Measurements from ENCODE around the gene LIPI. TPM values are rescaled to one million over a fixed set of nuclear protein-coding genes. Genes with fewer than 3 reads are reported as not detected.

LIPI gene
- total RNA-seq, 1 donor from 2014 or later: not detected

DNA sequence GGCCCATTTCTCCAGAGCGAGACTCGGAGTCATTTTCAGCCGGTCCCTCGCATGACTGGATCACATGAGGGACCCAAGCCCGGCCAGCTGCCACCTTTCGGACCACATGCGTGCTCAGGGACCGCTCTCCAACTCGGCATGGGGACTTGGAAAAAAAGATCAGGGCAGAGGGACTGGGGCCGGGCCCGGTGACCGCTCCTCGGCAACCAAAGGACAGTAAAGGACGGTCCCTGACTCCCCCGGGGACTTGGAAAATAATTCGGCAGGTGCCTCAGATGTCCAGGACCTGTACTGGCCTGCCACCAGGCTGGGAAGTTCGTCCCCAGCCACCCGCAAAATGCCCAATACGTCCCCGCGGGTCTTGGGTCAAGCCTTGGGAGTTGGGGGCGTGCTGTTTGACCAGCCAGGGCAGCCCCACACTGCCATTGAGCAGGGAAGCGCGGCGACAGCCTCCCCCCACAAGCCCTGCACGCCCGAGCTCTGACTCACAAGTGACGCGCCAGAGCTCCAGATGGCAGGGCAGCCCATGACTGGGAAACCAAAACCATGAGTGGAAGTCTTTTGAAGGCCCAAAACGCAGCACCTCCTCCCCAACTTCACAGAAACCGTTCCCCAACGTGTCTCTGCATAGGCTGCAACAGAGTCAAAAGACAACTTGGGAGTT lies 134.5 kb downstream of the LIPI start:
- no peak for DNase-seq (ENCODE audit: low read depth)
- Histone ChIP-seq H3K27me3 (ENCODE audit: control insufficient read depth, insufficient read depth, low read length) (no peaks in the 10 kb centered on the region), H3K4me3 (ENCODE audit: low read depth, low read length) (no peak overlapping the region), H3K36me3 (ENCODE audit: control insufficient read depth, insufficient read depth, low read length) (no peaks in the 10 kb centered on the region)
- TF ChIP-seq, protein P1, sequence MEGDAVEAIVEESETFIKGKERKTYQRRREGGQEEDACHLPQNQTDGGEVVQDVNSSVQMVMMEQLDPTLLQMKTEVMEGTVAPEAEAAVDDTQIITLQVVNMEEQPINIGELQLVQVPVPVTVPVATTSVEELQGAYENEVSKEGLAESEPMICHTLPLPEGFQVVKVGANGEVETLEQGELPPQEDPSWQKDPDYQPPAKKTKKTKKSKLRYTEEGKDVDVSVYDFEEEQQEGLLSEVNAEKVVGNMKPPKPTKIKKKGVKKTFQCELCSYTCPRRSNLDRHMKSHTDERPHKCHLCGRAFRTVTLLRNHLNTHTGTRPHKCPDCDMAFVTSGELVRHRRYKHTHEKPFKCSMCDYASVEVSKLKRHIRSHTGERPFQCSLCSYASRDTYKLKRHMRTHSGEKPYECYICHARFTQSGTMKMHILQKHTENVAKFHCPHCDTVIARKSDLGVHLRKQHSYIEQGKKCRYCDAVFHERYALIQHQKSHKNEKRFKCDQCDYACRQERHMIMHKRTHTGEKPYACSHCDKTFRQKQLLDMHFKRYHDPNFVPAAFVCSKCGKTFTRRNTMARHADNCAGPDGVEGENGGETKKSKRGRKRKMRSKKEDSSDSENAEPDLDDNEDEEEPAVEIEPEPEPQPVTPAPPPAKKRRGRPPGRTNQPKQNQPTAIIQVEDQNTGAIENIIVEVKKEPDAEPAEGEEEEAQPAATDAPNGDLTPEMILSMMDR (IDR thresholded peaks at IDR 0.05; ENCODE audit: insufficient read depth, low read length, poor library complexity, severe bottlenecking): no peak

DNA sequence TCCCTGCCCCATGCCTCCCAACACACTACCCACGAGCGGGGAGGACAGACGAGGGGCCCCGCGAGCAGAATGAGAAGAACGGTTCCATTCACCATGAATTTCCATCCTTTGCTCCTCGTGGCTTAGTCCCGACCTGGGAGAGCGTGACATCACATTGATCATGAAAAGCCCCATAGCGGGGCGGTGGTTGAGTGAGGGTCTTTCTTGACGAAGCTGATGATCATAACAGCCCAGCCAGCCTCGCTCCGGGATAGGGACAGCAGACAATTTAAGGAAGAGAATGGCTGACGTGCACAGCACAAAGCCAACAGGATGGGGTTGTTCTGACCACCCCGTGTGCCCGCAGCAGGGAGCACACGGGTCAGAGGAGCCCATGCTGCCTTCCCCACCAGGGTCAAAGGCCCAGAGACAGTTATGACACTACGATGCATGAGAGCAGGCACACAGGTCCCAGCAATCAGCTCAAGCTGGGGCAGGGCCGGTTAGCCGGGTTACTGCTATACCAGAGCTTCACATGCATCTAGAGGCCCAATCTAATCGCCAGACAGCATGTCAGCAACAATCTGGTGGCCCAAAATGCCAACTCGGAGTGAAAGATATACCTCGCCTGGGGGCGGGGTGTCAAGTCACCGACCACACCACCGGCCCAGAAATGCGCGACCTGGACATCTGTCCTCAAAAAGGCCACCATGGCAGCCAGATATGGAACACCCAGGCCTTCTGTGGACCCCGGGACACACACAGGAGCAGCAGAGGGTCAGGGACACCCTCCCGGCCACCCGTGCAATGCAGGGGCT lies 135.2 kb downstream of the LIPI start:
- no peak for DNase-seq (ENCODE audit: low read depth)
- H3K4me3 ChIP-seq (ENCODE audit: low read depth, low read length): no peak overlapping the region
- no peaks in the 10 kb centered on the region for H3K36me3 ChIP-seq (ENCODE audit: control insufficient read depth, insufficient read depth, low read length)
- TF ChIP-seq, protein P1 (IDR thresholded peaks at IDR 0.05; ENCODE audit: insufficient read depth, low read length, poor library complexity, severe bottlenecking): no peak
- no peaks in the 10 kb centered on the region for H3K27me3 ChIP-seq (ENCODE audit: control insufficient read depth, insufficient read depth, low read length)

DNA sequence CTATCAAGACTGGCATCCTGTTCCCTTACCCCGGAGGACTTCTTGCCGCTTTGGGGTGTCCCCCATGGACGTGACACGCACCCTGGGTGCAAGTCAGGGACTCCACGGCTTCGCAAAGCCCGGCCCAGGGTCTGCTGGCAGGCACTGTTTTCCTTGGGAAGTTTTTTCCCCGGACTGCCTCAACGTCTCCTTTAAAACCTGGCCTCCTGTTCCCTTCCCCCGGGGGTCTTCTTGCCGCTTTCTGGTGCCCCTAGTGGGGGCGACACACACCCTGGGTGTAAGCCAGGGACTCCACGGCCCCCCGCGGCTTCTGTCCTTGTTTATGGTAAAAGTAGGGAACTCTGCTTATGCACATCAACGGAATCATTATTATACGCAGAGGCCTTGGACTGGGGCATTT lies 136.6 kb downstream of the LIPI start:
- Histone ChIP-seq H3K4me3 (ENCODE audit: low read depth, low read length) (no peak overlapping the region), H3K27me3 (ENCODE audit: control insufficient read depth, insufficient read depth, low read length) (no peaks in the 10 kb centered on the region), H3K36me3 (ENCODE audit: control insufficient read depth, insufficient read depth, low read length) (no peaks in the 10 kb centered on the region)
- TF ChIP-seq, protein P1 (IDR thresholded peaks at IDR 0.05; ENCODE audit: insufficient read depth, low read length, poor library complexity, severe bottlenecking): no peak
- DNase-seq (ENCODE audit: low read depth): no peak

DNA sequence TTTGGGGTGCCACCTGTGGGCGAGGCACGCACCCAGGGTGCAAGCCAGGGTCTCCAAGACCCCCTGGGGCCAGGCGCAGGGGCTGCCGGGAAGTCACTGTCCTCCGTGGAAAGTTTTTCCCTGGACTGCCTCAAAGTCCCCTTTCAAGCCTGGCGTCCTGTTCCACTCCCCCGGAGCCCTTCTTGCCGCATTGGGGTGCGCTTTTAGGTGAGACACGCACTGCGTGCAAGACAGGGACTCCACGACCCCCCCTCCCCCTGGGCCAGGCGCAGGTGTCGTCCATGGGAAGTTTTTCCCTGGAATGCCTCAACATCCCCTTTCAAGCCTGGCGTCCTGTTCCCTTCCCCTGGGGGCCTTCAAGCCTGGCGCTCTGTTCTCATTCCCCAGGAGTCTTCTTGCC lies 137.1 kb downstream of the LIPI start:
- no peak for DNase-seq (ENCODE audit: low read depth)
- no peaks in the 10 kb centered on the region for H3K36me3 ChIP-seq (ENCODE audit: control insufficient read depth, insufficient read depth, low read length)
- TF ChIP-seq, protein P1 (IDR thresholded peaks at IDR 0.05; ENCODE audit: insufficient read depth, low read length, poor library complexity, severe bottlenecking): no peak

DNA sequence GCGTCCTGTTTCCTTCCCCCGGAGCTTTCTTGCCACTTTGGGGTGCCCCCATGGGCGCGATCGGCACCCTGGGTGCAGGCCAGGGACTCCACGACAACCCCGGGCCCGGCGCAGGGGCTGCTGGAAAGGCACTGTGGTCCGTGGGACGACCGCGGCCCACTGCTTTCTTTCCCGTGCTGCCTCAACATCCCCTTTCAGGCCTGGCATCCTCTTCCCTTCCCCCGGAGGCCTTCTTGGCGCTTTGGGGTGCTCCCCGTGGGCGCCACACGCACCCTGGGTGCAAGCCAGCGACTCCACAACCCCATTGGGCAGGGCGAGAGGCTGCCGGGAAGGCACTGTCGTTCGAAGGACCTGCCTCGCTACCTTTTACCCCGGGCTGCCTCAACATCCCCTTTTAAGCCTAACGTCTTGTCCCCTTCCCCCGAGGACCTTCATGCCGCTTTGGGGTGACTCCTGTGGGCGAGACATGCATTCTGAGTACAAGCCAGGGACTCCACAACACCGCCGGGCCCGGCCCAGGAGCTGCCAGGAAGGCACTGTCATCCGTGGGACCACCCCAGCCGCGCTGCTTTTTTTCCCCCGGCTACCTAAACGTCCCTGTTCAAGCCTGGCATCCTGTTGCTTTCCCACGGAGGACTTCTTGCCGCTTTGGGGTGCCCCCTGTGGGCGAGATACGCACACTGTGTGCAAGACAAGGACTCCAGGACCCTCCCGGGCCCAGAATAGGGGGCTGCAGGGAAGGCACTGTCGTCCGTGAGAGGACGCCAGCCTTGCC lies 137.8 kb downstream of the LIPI start:
- TF ChIP-seq, protein P1 (IDR thresholded peaks at IDR 0.05; ENCODE audit: insufficient read depth, low read length, poor library complexity, severe bottlenecking): no peak
- no peaks in the 10 kb centered on the region for H3K36me3 ChIP-seq (ENCODE audit: control insufficient read depth, insufficient read depth, low read length)
- H3K4me3 ChIP-seq (ENCODE audit: low read depth, low read length): no peak overlapping the region
- no peaks in the 10 kb centered on the region for H3K27me3 ChIP-seq (ENCODE audit: control insufficient read depth, insufficient read depth, low read length)
- no peak for DNase-seq (ENCODE audit: low read depth)

More for the DNA sequence above, 137.1 kb downstream of the LIPI start:
- H3K4me3 ChIP-seq (ENCODE audit: low read depth, low read length): no peak overlapping the region
- H3K27me3 ChIP-seq (ENCODE audit: control insufficient read depth, insufficient read depth, low read length): no peaks in the 10 kb centered on the region

Measured in kidney epithelial cell (primary cell).